Glomerular endothelial cell (primary cell): ENCODE measurements around the gene DNAH5. TPM values are rescaled to one million over a fixed set of nuclear protein-coding genes. Genes with fewer than 3 reads are reported as not detected.

Experiments used
- DNase-seq: peaks from one replicate; pipeline ENCODE4 v3.0.0-alpha.2; 2011; ENCODE audit warnings: low read depth, low spot score; ENCODE audit errors: extremely low read depth
- total RNA-seq: library from RNA; depleted of rRNA; stranded (reverse); fragments of >200 nt; gene quantifications from 2 replicates; pipeline ENCODE4 v1.2.3, GENCODE V29; 2015

The DNAH5 gene
- total RNA-seq, 1 donor from 2014 or later, result 2.0 TPM

GRCh38 chr5:13735691-13736090 is 208.8 kb downstream of the DNAH5 start:
- DNase-seq, result no peak

- no peak for DNase-seq
These were observed 213.3 kb downstream of the DNAH5 start for GRCh38 chr5:13731121-13731628.

GRCh38 chr5:13708906-13709305 is 235.6 kb downstream of the DNAH5 start:
- no peak for DNase-seq

- no peak for DNase-seq
These were observed 236.1 kb downstream of the DNAH5 start for GRCh38 chr5:13708432-13708831.

GRCh38 chr5:13704396-13704795 is 240.1 kb downstream of the DNAH5 start:
- DNase-seq, result no peak

GRCh38 chr5:13700626-13701025 is 243.9 kb downstream of the DNAH5 start:
- no peak for DNase-seq

- DNase-seq, result no peak
These were observed 245.6 kb downstream of the DNAH5 start for GRCh38 chr5:13698885-13699284.

- DNase-seq, result no peak
These were observed 249.3 kb downstream of the DNAH5 start for GRCh38 chr5:13695076-13695712.

- DNase-seq, result no peak
These were observed 252.3 kb downstream of the DNAH5 start for GRCh38 chr5:13692172-13692571.

- DNase-seq, result no peak
These were observed 268.0 kb downstream of the DNAH5 start for GRCh38 chr5:13676531-13676930.

- no peak for DNase-seq
These were observed 270.1 kb downstream of the DNAH5 start for GRCh38 chr5:13674391-13674790.

- DNase-seq, result no peak
These were observed 271.0 kb downstream of the DNAH5 start for GRCh38 chr5:13673511-13673910.

- peak; percentile 33 for DNase-seq
These were observed 280.1 kb downstream of the DNAH5 start for GRCh38 chr5:13664377-13664776.

- DNase-seq, result no peak
These were observed 281.9 kb downstream of the DNAH5 start for GRCh38 chr5:13662626-13663025.

- no peak for DNase-seq
These were observed 283.2 kb downstream of the DNAH5 start for GRCh38 chr5:13661272-13661671.

GRCh38 chr5:13660072-13660471 is 284.4 kb downstream of the DNAH5 start:
- DNase-seq, result no peak

GRCh38 chr5:13659391-13659790 is 285.1 kb downstream of the DNAH5 start:
- no peak for DNase-seq

GRCh38 chr5:13658761-13659160 is 285.7 kb downstream of the DNAH5 start:
- no peak for DNase-seq

GRCh38 chr5:13658152-13658551 is 286.3 kb downstream of the DNAH5 start:
- no peak for DNase-seq

- no peak for DNase-seq
These were observed 290.8 kb downstream of the DNAH5 start for GRCh38 chr5:13653709-13654108.

- no peak for DNase-seq
These were observed 294.8 kb downstream of the DNAH5 start for GRCh38 chr5:13649656-13650055.

GRCh38 chr5:13648822-13649221 is 295.7 kb downstream of the DNAH5 start:
- DNase-seq, result no peak

GRCh38 chr5:13643734-13644133 is 300.8 kb downstream of the DNAH5 start:
- no peak for DNase-seq
